Left lung (tissue), 14 donors: Measurements from ENCODE around the gene PHC1. TPM values are rescaled to one million over a fixed set of nuclear protein-coding genes. Genes with fewer than 3 reads are reported as not detected.
"Not testable (repeated sequence)": the region's sequence is repeated elsewhere in the genome, so short reads cannot be mapped to it uniquely, and the experiment has no call there.

Experiments used
- ATAC-seq: fragments of 200-7000 bp; cut with Tn5 transposase; one replicate; pipeline ENCODE4 v1.9.1; 2020; ENCODE audit warnings: moderate library complexity
- DNase-seq, 4 donors: peaks; one replicate each; pipeline ENCODE4 v3.0.0-alpha.2; 2013 to 2020
- H3K27ac ChIP-seq, 2 donors: fragments of 200-600 bp; sonication (generic) in 1 of 2; one replicate each; pipeline versions ENCODE4 v1.5.0 to v1.8.0; 2020 to 2021
- H3K27me3 ChIP-seq, 2 donors: fragments of 200-600 bp; sonication (generic) in 1 of 2; one replicate each; pipeline versions ENCODE4 v1.5.0 to v1.8.0; 2020 to 2021
- H3K36me3 ChIP-seq, 2 donors: fragments of 200-600 bp; sonication (generic) in 1 of 2; one replicate each; pipeline versions ENCODE4 v1.5.0 to v1.8.0; 2020 to 2021
- H3K4me1 ChIP-seq, 2 donors: fragments of 200-600 bp; one replicate each; pipeline ENCODE4 v1.8.0; 2021
- H3K4me3 ChIP-seq, 2 donors: fragments of 200-600 bp; sonication (generic) in 1 of 2; one replicate each; pipeline versions ENCODE4 v1.5.0 to v1.8.0; 2020 to 2021; ENCODE audit warnings: mild to moderate bottlenecking in 1 of 2
- H3K9me3 ChIP-seq, 2 donors: fragments of 200-600 bp; sonication (generic) in 1 of 2; one replicate each; pipeline versions ENCODE4 v1.5.0 to v1.8.0; 2020 to 2021
- intact Hi-C, 2 donors: fragments of 100-400 bp; cut with DNase I; formaldehyde crosslinking; loops; one replicate each; pipeline versions ENCODE4 v1.11.2 to v1.14.2; 2022
- long read RNA-seq, 12 donors: library from polyadenylated mRNA in 2 of 12; unstranded in 2 of 12; transcript quantifications; one replicate each; pipeline ENCODE4 v2.0.0 and lab custom pipeline, GENCODE V29; 2019 to 2026
- polyA plus RNA-seq, 6 donors: library from polyadenylated mRNA; unstranded; fragments of 120-200 nt; gene quantifications; one replicate each; pipeline ENCODE4 v1.2.1, GENCODE V29; 2013; ENCODE audit not compliant: insufficient read length in 6 of 6
- total RNA-seq, 2 donors: library from RNA; stranded (reverse); fragmentation: NEBNext Ultra II Directional; extraction: Animal tissue kit (Norgen Biotek cat#: 25700); gene quantifications; one replicate each; pipeline ENCODE4 v1.2.1, GENCODE V29; 2021
- TF ChIP-seq, protein P1 (sequence below), 2 donors: fragments of 200-600 bp; sonication (generic) in 1 of 2; IDR thresholded peaks; one replicate each; pipeline versions ENCODE4 v1.5.0 to v1.8.0; 2021; ENCODE audit warnings: antibody characterized with exemption in 2 of 2
- donor health status: DM: no; HTN: yes; CAD: no.
- donor health status: DM: no; HTN: no; CAD: no.

PHC1 gene
- total RNA-seq (10 to 100 TPM; 30.1 to 34.1 TPM), polyA plus RNA-seq (100 to 1,000 TPM in 3 of 6 donors, 10 to 100 TPM in 3; 85.6 to 111 (median 101) TPM)
- long read RNA-seq, donor 1, partial matches to known transcripts: 175 of 175 reads
- long read RNA-seq, donor 1, other reads (novel, unspliced or antisense): 0 of 175 reads
- long read RNA-seq, donor 2, partial matches to known transcripts: 348 of 394 reads
- long read RNA-seq, donor 2, other reads (novel, unspliced or antisense): 45 of 394 reads
- long read RNA-seq, donor 3, partial matches to known transcripts: 34 of 34 reads
- long read RNA-seq, donor 3, other reads (novel, unspliced or antisense): 0 of 34 reads
- long read RNA-seq, donor 4, partial matches to known transcripts: 0 of 2 reads
- long read RNA-seq, donor 4, other reads (novel, unspliced or antisense): 2 of 2 reads
- long read RNA-seq, donor 5, partial matches to known transcripts: 82 of 114 reads
- long read RNA-seq, donor 5, other reads (novel, unspliced or antisense): 32 of 114 reads
- long read RNA-seq, donor 6, partial matches to known transcripts: 23 of 69 reads
- long read RNA-seq, donor 6, other reads (novel, unspliced or antisense): 46 of 69 reads
- long read RNA-seq, donor 7, partial matches to known transcripts: 5 of 6 reads
- long read RNA-seq, donor 7, other reads (novel, unspliced or antisense): 0 of 6 reads
- long read RNA-seq, donor 8, partial matches to known transcripts: 185 of 187 reads
- long read RNA-seq, donor 8, other reads (novel, unspliced or antisense): 0 of 187 reads
- long read RNA-seq, donor 9: 0 reads
- long read RNA-seq, donor 10: 0 reads
- long read RNA-seq, donor 11, partial matches to known transcripts: 35 of 35 reads
- long read RNA-seq, donor 11, other reads (novel, unspliced or antisense): 0 of 35 reads
- long read RNA-seq, donor 12, partial matches to known transcripts: 10 of 10 reads
- long read RNA-seq, donor 12, other reads (novel, unspliced or antisense): 0 of 10 reads

DNA sequence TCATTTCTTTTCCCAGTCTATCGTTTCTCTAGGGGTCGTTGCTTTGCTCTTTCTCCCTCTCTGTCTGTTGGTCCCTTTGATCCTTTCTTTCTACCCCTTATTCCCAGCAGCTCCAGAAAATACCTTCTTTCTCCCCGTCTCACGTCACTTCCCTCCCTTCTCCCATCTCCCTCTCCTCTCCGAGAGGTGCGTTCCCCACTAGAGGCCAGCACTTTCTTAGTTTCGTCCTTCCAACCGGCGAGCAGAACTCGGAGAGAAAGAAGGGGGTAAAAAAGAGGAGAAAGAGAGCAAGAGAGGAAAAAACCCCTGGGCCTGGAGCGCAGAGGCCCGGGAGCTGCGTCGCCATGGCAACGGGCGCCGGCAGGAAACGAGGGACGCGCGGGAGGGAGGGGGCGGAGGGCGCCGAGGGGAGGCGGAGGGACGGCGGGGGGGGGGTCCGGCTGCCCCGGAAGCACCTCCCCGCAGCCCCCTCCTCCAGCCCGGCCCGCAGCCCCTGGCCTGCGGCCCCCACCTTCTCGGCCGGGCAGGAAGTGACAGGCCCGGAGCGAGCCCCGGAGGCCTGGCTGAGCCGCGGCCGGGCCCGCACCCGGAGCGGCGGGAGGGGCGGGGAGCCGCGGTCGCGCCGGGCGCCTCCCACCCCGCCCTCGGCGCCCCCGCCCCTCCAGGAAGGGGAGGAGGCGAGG lies at the start of gene PHC1:
Gene PHC1 (plus strand): TSS at position 477 of the 683 bp plus-strand sequence. CDS start 3,169 bp downstream, outside the sequence.
- DNase-seq (peak; percentile 85 to 93 (median 90)), ATAC-seq (peak; percentile 84)
- Histone ChIP-seq H3K27ac (peak within 1 kb of the TSS; percentile 80 to 85), H3K4me1 (peaks cover 7 to 24% of the 10 kb centered on the region in 2 donors), H3K4me3 (peak within 1 kb of the TSS; percentile 60 to 64)
- H3K9me3 ChIP-seq, H3K36me3 ChIP-seq, intact Hi-C loops, H3K27me3 ChIP-seq: not testable (repeated sequence)
- TF ChIP-seq, protein P1, sequence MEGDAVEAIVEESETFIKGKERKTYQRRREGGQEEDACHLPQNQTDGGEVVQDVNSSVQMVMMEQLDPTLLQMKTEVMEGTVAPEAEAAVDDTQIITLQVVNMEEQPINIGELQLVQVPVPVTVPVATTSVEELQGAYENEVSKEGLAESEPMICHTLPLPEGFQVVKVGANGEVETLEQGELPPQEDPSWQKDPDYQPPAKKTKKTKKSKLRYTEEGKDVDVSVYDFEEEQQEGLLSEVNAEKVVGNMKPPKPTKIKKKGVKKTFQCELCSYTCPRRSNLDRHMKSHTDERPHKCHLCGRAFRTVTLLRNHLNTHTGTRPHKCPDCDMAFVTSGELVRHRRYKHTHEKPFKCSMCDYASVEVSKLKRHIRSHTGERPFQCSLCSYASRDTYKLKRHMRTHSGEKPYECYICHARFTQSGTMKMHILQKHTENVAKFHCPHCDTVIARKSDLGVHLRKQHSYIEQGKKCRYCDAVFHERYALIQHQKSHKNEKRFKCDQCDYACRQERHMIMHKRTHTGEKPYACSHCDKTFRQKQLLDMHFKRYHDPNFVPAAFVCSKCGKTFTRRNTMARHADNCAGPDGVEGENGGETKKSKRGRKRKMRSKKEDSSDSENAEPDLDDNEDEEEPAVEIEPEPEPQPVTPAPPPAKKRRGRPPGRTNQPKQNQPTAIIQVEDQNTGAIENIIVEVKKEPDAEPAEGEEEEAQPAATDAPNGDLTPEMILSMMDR (IDR thresholded peaks at IDR 0.05): peak; percentile 21 to 32

DNA sequence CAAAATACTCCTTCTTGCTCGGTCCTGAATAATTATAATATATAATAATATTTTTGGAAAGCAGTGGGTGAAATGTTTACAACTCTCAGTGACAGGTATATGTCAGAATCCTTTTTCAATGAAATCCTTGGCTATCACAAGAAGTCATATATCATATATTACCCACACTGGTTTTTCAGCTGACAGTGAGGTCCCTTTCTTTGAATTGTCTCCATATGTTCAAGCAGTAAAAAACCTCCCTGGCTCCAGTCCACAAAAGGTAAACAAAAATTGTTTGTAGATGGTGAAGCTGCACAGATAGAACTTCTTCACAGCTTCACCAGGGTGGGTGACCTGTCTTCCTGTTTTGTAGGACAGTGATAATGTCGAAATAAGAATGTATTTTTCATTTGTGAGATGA lies 47.9 kb upstream of the PHC1 start:
- Histone ChIP-seq H3K27me3 (no peaks in the 10 kb centered on the region), H3K4me3 (no peak overlapping the region), H3K27ac (no peak overlapping the region), H3K36me3 (no peaks in the 10 kb centered on the region), H3K9me3 (no peaks in the 10 kb centered on the region), H3K4me1 (no peaks in the 10 kb centered on the region)
- DNase-seq: no peak
- ATAC-seq: no peak
- intact Hi-C loops: no loop called here
- TF ChIP-seq, protein P1 (IDR thresholded peaks at IDR 0.05): no peak

DNA sequence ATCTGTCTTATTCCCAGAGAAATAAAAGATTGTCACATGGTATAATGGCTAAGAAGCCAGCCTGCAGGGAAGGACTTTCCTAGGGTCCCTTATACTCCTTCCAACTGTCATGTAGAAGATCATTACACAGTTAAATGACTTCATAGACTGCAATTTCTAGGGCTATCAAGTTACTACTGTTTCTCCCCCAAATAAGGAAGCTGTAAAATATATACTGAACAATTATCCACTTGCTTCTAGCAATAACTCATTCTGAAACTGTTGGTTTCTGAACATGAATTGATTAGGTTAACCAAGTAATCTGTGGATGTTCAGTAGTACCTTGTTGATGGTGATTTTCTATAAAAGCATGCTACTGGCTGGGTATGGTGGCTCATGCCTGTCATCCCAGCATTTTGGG lies 47.3 kb upstream of the PHC1 start:
- no peaks in the 10 kb centered on the region for H3K36me3 ChIP-seq
- DNase-seq: no peak
- no peaks in the 10 kb centered on the region for H3K27me3 ChIP-seq
- ATAC-seq: no peak
- no peaks in the 10 kb centered on the region for H3K9me3 ChIP-seq
- TF ChIP-seq, protein P1 (IDR thresholded peaks at IDR 0.05): no peak
- H3K4me3 ChIP-seq: no peak overlapping the region
- no peaks in the 10 kb centered on the region for H3K4me1 ChIP-seq
- H3K27ac ChIP-seq: no peak overlapping the region
- intact Hi-C loops: no loop called here

DNA sequence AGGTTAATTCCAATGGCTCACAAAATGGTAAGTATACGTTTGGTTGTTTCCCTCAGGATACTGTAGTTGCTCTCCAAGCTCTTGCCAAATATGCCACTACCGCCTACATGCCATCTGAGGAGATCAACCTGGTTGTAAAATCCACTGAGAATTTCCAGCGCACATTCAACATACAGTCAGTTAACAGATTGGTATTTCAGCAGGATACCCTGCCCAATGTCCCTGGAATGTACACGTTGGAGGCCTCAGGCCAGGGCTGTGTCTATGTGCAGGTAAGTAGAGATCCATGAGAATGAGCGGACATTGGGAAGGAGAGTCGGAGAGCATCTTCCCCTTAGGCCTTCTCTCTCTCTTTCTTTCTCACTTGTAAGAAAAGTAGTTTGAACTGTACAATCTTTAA lies 46.5 kb upstream of the PHC1 start:
- TF ChIP-seq, protein P1 (IDR thresholded peaks at IDR 0.05): no peak
- DNase-seq (no peak), ATAC-seq (no peak)
- H3K27me3 ChIP-seq: no peaks in the 10 kb centered on the region
- H3K9me3 ChIP-seq: no peaks in the 10 kb centered on the region
- no peaks in the 10 kb centered on the region for H3K4me1 ChIP-seq
- no peak overlapping the region for H3K4me3 ChIP-seq
- no peak overlapping the region for H3K27ac ChIP-seq
- no peaks in the 10 kb centered on the region for H3K36me3 ChIP-seq
- intact Hi-C loops: no loop called here
